Ovary (tissue), 3 donors: ENCODE results near the gene MEOX2.

ENCODE experiments used
- CTCF ChIP-seq, 3 donors: fragments of 450-650 bp in 2 of 3; fragments of 200-600 bp in 1 of 3; IDR thresholded peaks; one replicate each; pipeline versions ENCODE4 v1.5.1 to v1.8.0; 2016 to 2022; ENCODE audit warnings: antibody characterized with exemption in 3 of 3, mild to moderate bottlenecking in 1 of 3
- EP300 ChIP-seq: sonication (generic); formaldehyde crosslinking; IDR thresholded peaks from one replicate; pipeline ENCODE4 v1.6.1; 2017; ENCODE audit warnings: antibody characterized with exemption
- POLR2A ChIP-seq: fragments of 450-650 bp; IDR thresholded peaks from one replicate; pipeline ENCODE4 v1.6.1; 2017; ENCODE audit warnings: antibody characterized with exemption, mild to moderate bottlenecking, moderate library complexity
- donor health status: DM: no; HTN: no; CAD: no.

DNA sequence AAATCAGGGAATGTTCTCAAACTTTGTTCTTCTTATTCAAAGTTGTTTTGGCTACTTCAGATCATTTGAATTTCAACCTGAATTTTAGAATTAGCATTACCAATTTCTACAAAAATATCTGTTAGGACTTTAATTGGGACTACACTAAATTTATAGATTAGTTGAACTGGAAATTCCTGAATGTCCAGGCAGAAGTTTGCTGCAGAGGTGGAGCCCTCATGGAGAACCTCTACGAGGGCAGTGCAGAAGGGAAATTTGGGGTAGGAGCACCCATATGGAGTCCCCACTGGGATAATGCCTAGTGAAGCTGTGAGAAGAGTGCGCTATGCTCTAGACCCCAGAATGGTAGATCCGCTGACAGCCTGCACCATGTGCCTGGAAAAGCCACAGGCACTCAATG, 101.9 kb downstream of the MEOX2 start:
- TF ChIP-seq CTCF (IDR thresholded peaks at IDR 0.05) (no peak), POLR2A (no peak), EP300 (no peak)
